Brain microvascular endothelial cell (primary cell): ENCODE measurements around the gene COA8.

Experiments
- DNase-seq: peaks from one replicate; pipeline ENCODE4 v3.0.0-alpha.2; 2020
- H3K27ac ChIP-seq: fragments of 250-450 bp; sonication (Bioruptor Pico); 2 replicates; pipeline ENCODE4 v1.5.1; 2020; ENCODE audit warnings: mild to moderate bottlenecking, moderate library complexity
- H3K27me3 ChIP-seq: fragments of 250-450 bp; sonication (Bioruptor Pico); replicated peaks from 2 replicates; pipeline ENCODE4 v1.5.1; 2020; ENCODE audit warnings: mild to moderate bottlenecking
- H3K36me3 ChIP-seq: fragments of 250-450 bp; sonication (Bioruptor Pico); replicated peaks from 2 replicates; pipeline ENCODE4 v1.5.1; 2020; ENCODE audit warnings: mild to moderate bottlenecking
- H3K4me3 ChIP-seq: 2 replicates; pipeline ENCODE4 v1.5.1; 2011; ENCODE audit warnings: low read depth, mild to moderate bottlenecking, control low read depth, low read length, moderate library complexity
- CTCF ChIP-seq: IDR thresholded peaks from 2 replicates; pipeline ENCODE4 v1.5.1; 2011; ENCODE audit warnings: low read depth, mild to moderate bottlenecking, moderate library complexity, low read length, control low read depth, inconsistent platforms; ENCODE audit errors: missing control alignments
- in situ Hi-C: cut with HindIII; loops from 2 replicates; pipeline ENCODE4 v1.10.0; 2017; ENCODE audit warnings: low sequenced_read_pairs, low pct_ligation_motif_present

COA8 gene

GRCh38 chr14:103562429-103563225 lies at the start of gene COA8, which contains the start of gene BAG5:
COA8 (plus strand) TSS chr14:103562960; CDS start chr14:103563002, 42 bp downstream.
BAG5 (minus strand) TSS chr14:103562657; CDS start chr14:103561164, 1,493 bp downstream.
- H3K27ac ChIP-seq = peak within 1 kb of the TSS; percentile 96
- no peak for TF ChIP-seq CTCF
- in situ Hi-C loops = no loop called here
- DNase-seq = peak; percentile 56
- H3K36me3 ChIP-seq = peaks cover 9% of the 10 kb centered on the region
- H3K27me3 ChIP-seq = no peaks in the 10 kb centered on the region
- H3K4me3 ChIP-seq = peak within 1 kb of the TSS; percentile 85

GRCh38 chr14:103514596-103515421 lies 48.0 kb upstream of the COA8 start:
- in situ Hi-C loops = no loop called here
- Histone ChIP-seq H3K27ac (no peak overlapping the region), H3K27me3 (no peaks in the 10 kb centered on the region), H3K36me3 (peaks cover 18% of the 10 kb centered on the region), H3K4me3 (no peak overlapping the region)
- no peak for TF ChIP-seq CTCF
- no peak for DNase-seq

- TF ChIP-seq CTCF = no peak
- Histone ChIP-seq H3K27ac (no peak overlapping the region), H3K36me3 (peaks cover 9% of the 10 kb centered on the region), H3K27me3 (no peaks in the 10 kb centered on the region), H3K4me3 (no peak overlapping the region)
- in situ Hi-C loops = no loop called here
- no peak for DNase-seq
Observed at GRCh38 chr14:103516426-103517173, 46.2 kb upstream of the COA8 start.

GRCh38 chr14:103517174-103517566 lies 45.6 kb upstream of the COA8 start:
- in situ Hi-C loops = no loop called here
- Histone ChIP-seq H3K27me3 (peaks cover 2% of the 10 kb centered on the region), H3K27ac (no peak overlapping the region), H3K4me3 (no peak overlapping the region), H3K36me3 (peaks cover 6% of the 10 kb centered on the region)
- no peak for TF ChIP-seq CTCF
- no peak for DNase-seq

GRCh38 chr14:103517721-103518421 lies 44.9 kb upstream of the COA8 start:
- H3K27me3 ChIP-seq = peaks cover 6% of the 10 kb centered on the region
- no peaks in the 10 kb centered on the region for H3K36me3 ChIP-seq
- DNase-seq = no peak
- in situ Hi-C loops = no loop called here
- H3K27ac ChIP-seq = no peak overlapping the region
- TF ChIP-seq CTCF = no peak
- no peak overlapping the region for H3K4me3 ChIP-seq
